NCI-H1436 (cell line): ENCODE results near the gene KRT75.

ENCODE experiments used
- DNase-seq: peaks from one replicate; lab custom pipeline; 2025; lab: John Stamatoyannopoulos, UW

KRT75 gene

GRCh38 chr12:52391618-52392002 lies 42.6 kb downstream of the KRT75 start:
- peak; percentile 60 for DNase-seq

DNA sequence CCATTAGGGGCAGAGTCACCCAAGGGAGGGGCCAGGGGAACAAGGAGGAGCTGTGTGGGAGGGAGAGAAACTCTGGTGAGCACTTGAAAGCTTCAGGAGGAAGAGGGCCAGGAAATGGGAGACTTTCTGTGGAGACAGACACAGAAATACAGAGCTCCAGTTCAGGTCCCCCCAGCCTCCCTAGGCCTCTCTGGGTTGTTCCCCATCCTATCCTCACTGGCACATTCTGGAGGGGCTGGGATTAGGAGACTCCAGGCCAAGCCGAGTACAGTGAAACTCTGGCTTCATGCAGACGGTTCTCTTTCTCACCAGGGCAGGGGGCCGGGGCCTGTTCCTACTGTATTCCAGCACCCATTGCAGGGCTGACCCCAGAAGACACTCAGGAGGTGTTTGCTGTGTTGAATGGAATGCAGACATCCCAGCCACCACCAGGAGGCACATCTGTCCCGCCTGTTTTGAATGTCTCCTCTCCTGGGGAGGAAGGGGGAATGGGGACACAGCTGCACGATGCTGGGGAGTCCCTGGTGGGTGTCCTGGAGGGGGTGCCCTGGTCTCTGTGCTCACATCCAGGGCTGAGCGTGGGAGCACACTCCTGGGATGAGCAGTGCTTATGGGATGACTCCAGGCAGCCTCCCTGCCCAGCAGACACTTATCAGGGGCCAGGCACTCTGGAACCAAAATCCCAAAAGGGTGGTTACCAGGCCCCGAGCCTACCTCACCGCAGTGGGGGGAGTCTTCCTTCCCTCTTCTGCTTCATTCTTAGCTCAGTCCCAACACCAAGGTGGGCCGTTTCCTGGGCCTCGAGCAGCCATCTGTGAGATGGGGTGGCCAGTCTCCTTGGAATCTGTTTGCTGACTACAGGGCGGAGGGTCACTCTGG lies 43.2 kb downstream of the KRT75 start:
- no peak for DNase-seq

- DNase-seq = no peak
Observed at GRCh38 chr12:52389313-52390207, 44.6 kb downstream of the KRT75 start.

DNA sequence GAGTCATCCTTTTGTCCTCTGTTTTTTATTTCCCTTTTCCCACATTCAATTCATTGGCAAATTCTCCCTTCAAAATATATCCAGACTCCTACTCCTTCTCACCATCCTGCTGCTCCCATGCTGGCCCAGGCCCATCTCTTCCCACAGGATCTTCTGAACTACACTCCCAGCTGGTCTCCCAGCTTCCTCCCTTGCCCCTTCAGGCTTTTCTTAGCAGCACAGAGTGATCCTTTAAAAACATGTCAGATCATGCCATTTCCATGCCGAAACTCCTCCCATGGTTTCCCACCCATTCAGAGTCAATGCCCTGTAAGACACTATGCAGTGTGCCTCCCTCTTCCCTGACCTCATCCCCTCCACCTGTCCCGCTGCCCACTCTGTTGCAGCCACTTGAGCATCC lies 46.3 kb downstream of the KRT75 start:
- DNase-seq = no peak

DNA sequence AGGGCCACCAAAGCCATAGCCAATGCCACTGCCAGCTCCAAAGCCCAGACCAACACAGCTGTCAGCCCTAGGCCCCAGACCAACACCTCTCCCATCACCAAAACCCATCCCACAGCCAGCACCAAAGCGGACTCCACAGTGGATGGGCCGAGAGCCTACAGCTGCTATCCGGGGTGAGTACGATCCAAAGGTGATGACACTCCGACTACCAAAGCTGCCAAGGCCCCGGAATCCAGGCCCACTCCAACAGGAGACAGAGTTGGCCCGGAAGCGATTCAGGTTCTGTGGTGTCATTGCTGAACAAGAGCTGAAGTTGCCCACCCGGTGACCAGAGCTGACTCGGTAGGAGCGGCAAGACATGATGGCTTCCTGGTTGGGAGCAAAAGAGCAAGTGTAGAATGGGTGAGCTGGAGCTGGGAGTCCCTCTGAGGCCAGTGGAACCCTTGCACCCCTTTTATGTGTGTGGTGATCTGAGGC lies 48.9 kb downstream of the KRT75 start, which contains the start of gene KRT84:
TSS of gene KRT84 (minus strand) at position 427 of the 477 bp plus-strand sequence. CDS start at position 360, 67 bp downstream.
- DNase-seq = no peak

GRCh38 chr12:52383331-52383730 lies 50.8 kb downstream of the KRT75 start:
- DNase-seq = no peak

DNA sequence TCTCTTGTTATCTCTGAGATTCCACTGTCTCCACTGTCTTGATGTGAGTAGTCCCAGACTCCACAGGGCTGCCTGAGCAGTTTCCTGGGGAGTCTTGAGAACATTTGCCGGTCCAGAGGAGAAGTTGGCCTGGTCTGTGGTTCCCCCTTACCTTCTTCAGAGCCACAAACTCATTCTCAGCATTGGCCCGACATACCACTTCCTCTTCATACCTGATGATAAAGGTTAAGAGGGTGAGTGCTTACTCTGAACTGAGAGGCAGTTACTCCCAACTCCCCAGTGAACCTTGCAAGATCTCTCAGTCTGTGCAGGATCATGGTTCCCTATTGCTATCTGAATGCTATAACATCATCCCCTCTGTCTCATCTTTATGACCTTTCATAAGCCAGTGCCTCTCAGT lies 51.3 kb downstream of the KRT75 start:
- DNase-seq = no peak

- no peak for DNase-seq
Observed at GRCh38 chr12:52381206-52381605, 53.0 kb downstream of the KRT75 start.

GRCh38 chr12:52380271-52380694 lies 53.9 kb downstream of the KRT75 start:
- DNase-seq = no peak

- no peak for DNase-seq
Observed at GRCh38 chr12:52379536-52379935, 54.6 kb downstream of the KRT75 start.

GRCh38 chr12:52378091-52378490 lies 56.1 kb downstream of the KRT75 start:
- DNase-seq = no peak

DNA sequence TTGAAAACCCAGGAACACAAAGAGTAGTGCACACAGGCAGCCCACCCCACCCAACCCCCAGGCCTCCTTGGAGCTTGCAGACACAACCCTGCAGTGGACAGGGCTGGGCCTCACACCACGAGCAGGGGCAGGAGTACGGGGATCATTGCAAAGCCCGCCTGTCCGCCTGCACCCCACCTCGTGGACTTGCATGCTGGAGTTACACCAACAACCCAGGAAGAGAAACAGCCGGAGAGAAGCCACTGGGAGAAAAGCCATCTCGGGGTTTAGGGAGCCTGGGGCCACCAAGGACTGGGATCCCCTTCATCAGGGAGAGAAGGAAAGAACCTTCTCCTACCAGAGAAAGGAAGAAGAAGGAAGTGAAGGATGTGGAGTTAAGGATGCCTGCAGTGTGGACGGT lies 56.9 kb downstream of the KRT75 start:
- DNase-seq = no peak
